ENCODE measurements around the gene IPCEF1. TPM values are rescaled to one million over a fixed set of nuclear protein-coding genes. Genes with fewer than 3 reads are reported as not detected.

The IPCEF1 gene
- polyA plus RNA-seq, 2 of the 4 experiments (the other 2 are of a cell fraction), result 0.01 TPM; not detected in 1

DNA sequence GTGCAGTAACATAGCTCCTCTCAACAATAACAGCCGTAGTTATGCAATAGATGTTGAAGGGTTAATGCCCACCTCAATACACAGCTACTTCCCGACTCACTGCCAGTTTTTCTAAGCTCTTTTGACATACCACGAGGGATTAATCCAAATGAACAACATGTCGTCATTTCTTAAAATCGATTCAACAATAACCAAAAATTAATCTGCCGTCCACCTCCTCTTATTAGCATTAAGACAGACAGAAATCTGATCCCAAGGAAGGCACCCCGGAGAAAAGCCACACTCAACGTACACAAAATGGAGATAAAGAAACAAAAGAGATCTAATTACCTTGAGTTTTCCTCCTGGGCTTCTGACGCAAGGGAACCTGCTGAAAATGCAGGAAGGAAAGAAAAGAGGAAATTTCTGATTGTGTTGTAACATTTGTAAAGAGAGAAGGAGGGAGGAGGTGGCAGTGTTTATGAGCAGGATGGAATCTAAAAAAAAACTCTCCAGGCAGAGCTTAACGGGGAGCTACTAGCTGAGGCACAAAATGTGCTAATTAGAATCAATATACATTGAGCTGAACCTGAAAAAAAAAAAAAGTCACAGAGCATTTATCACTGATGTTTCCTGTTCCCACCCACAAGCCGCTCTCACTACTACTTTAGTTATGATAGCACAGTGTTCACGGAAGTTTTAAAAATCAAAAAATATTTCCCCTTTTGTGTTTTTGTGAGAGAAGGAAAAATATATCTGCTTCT is 109.3 kb downstream of the IPCEF1 start:
- POLR2A ChIA-PET, result no interaction called here
- no peak for ATAC-seq
- DNase-seq (ENCODE audit: low read depth in 1 of 2, low spot score in 1 of 2), result no peak
- WGBS (ENCODE audit: missing lambda C conversion rate), result 56% methylated on average over 12 of the region's 12 CpGs
- CTCF ChIA-PET, result no interaction called here
- Histone ChIP-seq H3K27ac (no peak overlapping the region), H3K4me3 (no peak overlapping the region), H3K9me3 (no peaks in the 10 kb centered on the region), H3K4me1 (no peaks in the 10 kb centered on the region), H3K4me2 (no peak overlapping the region)
- TF ChIP-seq RNF2 (IDR thresholded peaks at IDR 0.05; ENCODE audit: borderline replicate concordance, low read depth) (no peak), CBX2 (IDR thresholded peaks at IDR 0.05; ENCODE audit: borderline replicate concordance, low read depth) (no peak), EHMT2 (IDR thresholded peaks at IDR 0.05; ENCODE audit: low read depth) (no peak), RARB (CRISPR knock-in tag; IDR thresholded peaks at IDR 0.05) (no peak), EHF (CRISPR knock-in tag; IDR thresholded peaks at IDR 0.05) (no peak)
- FAIRE-seq, result no peak

DNA sequence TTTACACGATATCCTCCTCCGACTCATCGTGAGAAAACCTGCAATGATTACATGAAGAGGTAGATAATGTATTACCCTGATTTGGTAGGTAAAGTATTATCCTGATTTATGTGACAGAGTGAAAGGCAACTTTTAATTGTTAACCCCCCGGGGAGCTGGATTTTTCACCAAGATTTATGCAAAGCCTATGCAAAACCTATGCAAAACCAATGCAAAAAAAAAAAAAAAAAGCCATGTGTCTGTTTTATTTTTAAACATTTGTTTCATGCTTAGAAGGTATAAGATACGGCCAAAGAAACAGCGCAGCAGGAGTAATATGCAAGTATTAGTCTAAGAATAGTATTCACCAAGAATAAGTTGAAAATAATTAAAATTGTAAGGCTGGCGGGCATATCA is 109.9 kb downstream of the IPCEF1 start:
- WGBS (ENCODE audit: missing lambda C conversion rate), result 81% methylated on average over 7 of the region's 7 CpGs
- CTCF ChIA-PET, result no interaction called here
- H3K27ac ChIP-seq, result no peak overlapping the region
- no peaks in the 10 kb centered on the region for H3K4me1 ChIP-seq
- TF ChIP-seq NR3C1 (IDR thresholded peaks at IDR 0.05), result no peak
- TF ChIP-seq POLR2AphosphoS2 (conservative IDR thresholded peaks at IDR 0.05; ENCODE audit: low read length), result no peak
- TF ChIP-seq, protein P1, sequence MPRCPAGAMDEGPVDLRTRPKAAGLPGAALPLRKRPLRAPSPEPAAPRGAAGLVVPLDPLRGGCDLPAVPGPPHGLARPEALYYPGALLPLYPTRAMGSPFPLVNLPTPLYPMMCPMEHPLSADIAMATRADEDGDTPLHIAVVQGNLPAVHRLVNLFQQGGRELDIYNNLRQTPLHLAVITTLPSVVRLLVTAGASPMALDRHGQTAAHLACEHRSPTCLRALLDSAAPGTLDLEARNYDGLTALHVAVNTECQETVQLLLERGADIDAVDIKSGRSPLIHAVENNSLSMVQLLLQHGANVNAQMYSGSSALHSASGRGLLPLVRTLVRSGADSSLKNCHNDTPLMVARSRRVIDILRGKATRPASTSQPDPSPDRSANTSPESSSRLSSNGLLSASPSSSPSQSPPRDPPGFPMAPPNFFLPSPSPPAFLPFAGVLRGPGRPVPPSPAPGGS (IDR thresholded peaks at IDR 0.05), result no peak
- TF ChIP-seq JUNB (IDR thresholded peaks at IDR 0.05), result no peak
- TF ChIP-seq, protein P2, sequence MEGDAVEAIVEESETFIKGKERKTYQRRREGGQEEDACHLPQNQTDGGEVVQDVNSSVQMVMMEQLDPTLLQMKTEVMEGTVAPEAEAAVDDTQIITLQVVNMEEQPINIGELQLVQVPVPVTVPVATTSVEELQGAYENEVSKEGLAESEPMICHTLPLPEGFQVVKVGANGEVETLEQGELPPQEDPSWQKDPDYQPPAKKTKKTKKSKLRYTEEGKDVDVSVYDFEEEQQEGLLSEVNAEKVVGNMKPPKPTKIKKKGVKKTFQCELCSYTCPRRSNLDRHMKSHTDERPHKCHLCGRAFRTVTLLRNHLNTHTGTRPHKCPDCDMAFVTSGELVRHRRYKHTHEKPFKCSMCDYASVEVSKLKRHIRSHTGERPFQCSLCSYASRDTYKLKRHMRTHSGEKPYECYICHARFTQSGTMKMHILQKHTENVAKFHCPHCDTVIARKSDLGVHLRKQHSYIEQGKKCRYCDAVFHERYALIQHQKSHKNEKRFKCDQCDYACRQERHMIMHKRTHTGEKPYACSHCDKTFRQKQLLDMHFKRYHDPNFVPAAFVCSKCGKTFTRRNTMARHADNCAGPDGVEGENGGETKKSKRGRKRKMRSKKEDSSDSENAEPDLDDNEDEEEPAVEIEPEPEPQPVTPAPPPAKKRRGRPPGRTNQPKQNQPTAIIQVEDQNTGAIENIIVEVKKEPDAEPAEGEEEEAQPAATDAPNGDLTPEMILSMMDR (IDR thresholded peaks at IDR 0.05), result no peak
- no peak for TF ChIP-seq BHLHE40 (IDR thresholded peaks at IDR 0.05; ENCODE audit: low read depth, low read length)
- no peak for TF ChIP-seq CHD2 (IDR thresholded peaks at IDR 0.05; ENCODE audit: low read length, partially characterized antibody)
- no peak for TF ChIP-seq PHF8 (IDR thresholded peaks at IDR 0.05; ENCODE audit: borderline replicate concordance, low read depth)
- POLR2A ChIA-PET, result no interaction called here
- ATAC-seq (no peak), FAIRE-seq (no peak), DNase-seq (ENCODE audit: low read depth in 1 of 2, low spot score in 1 of 2) (no peak)
- no peak overlapping the region for H3K4me2 ChIP-seq
- no peak overlapping the region for H3K4me3 ChIP-seq
- no peaks in the 10 kb centered on the region for H3K9me3 ChIP-seq

DNA sequence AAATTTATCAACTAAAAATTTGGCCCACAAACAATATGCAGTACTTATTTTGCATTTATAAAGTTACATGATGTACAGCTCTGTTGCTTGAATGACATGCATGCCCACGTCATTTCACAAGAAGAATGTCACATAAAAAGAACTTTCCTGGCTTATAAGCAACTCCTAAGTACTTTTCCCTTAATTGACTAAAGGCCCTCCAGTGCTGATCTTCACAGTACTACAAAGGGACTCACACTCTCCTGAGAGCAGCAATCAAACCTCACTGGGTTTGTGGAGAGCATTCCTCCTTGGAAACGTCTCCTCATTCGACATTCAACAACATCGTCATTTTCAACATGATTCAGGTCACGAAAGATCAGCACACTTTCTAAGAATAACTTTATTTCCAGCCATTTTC is 111.1 kb downstream of the IPCEF1 start:
- DNase-seq (ENCODE audit: low read depth in 1 of 2, low spot score in 1 of 2) (no peak), FAIRE-seq (no peak), ATAC-seq (no peak)
- ChIA-PET POLR2A (no interaction called here), CTCF (interaction anchor here (1.0 kb wide), 1 partner anchor 32 kb away, joined by 3 read pairs; no protein-coding TSS in a partner anchor)
- no peak overlapping the region for H3K27ac ChIP-seq
- no peak overlapping the region for H3K4me3 ChIP-seq
- 64% methylated on average over 5 of the region's 5 CpGs for WGBS (ENCODE audit: missing lambda C conversion rate)
- no peaks in the 10 kb centered on the region for H3K4me1 ChIP-seq
- H3K9me3 ChIP-seq, result no peaks in the 10 kb centered on the region
- H3K4me2 ChIP-seq, result no peak overlapping the region
- TF ChIP-seq CBX8 (IDR thresholded peaks at IDR 0.05) (no peak), CEBPB (IDR thresholded peaks at IDR 0.05) (no peak), FOXS1 (CRISPR knock-in tag; IDR thresholded peaks at IDR 0.05) (no peak), HEYL (CRISPR knock-in tag; IDR thresholded peaks at IDR 0.05) (no peak), HOXA7 (CRISPR knock-in tag; IDR thresholded peaks at IDR 0.05) (no peak), JUNB (IDR thresholded peaks at IDR 0.05) (no peak), FOSL2 (IDR thresholded peaks at IDR 0.05) (no peak), FOSL2 (CRISPR knock-in tag; IDR thresholded peaks at IDR 0.05) (no peak), CHD4 (IDR thresholded peaks at IDR 0.05; ENCODE audit: borderline replicate concordance) (no peak), EP300 (IDR thresholded peaks at IDR 0.05) (no peak), CHD2 (IDR thresholded peaks at IDR 0.05; ENCODE audit: low read length, partially characterized antibody) (no peak), HDAC2 (IDR thresholded peaks at IDR 0.05) (no peak)
- TF ChIP-seq, protein P3, sequence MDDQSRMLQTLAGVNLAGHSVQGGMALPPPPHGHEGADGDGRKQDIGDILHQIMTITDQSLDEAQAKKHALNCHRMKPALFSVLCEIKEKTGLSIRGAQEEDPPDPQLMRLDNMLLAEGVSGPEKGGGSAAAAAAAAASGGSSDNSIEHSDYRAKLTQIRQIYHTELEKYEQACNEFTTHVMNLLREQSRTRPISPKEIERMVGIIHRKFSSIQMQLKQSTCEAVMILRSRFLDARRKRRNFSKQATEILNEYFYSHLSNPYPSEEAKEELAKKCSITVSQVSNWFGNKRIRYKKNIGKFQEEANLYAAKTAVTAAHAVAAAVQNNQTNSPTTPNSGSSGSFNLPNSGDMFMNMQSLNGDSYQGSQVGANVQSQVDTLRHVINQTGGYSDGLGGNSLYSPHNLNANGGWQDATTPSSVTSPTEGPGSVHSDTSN (IDR thresholded peaks at IDR 0.05), result no peak
- TF ChIP-seq, protein P4, sequence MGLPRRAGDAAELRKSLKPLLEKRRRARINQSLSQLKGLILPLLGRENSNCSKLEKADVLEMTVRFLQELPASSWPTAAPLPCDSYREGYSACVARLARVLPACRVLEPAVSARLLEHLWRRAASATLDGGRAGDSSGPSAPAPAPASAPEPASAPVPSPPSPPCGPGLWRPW (IDR thresholded peaks at IDR 0.05), result no peak
- TF ChIP-seq, protein P1 (IDR thresholded peaks at IDR 0.05), result no peak
- TF ChIP-seq, protein P5, sequence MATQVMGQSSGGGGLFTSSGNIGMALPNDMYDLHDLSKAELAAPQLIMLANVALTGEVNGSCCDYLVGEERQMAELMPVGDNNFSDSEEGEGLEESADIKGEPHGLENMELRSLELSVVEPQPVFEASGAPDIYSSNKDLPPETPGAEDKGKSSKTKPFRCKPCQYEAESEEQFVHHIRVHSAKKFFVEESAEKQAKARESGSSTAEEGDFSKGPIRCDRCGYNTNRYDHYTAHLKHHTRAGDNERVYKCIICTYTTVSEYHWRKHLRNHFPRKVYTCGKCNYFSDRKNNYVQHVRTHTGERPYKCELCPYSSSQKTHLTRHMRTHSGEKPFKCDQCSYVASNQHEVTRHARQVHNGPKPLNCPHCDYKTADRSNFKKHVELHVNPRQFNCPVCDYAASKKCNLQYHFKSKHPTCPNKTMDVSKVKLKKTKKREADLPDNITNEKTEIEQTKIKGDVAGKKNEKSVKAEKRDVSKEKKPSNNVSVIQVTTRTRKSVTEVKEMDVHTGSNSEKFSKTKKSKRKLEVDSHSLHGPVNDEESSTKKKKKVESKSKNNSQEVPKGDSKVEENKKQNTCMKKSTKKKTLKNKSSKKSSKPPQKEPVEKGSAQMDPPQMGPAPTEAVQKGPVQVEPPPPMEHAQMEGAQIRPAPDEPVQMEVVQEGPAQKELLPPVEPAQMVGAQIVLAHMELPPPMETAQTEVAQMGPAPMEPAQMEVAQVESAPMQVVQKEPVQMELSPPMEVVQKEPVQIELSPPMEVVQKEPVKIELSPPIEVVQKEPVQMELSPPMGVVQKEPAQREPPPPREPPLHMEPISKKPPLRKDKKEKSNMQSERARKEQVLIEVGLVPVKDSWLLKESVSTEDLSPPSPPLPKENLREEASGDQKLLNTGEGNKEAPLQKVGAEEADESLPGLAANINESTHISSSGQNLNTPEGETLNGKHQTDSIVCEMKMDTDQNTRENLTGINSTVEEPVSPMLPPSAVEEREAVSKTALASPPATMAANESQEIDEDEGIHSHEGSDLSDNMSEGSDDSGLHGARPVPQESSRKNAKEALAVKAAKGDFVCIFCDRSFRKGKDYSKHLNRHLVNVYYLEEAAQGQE (IDR thresholded peaks at IDR 0.05), result no peak
